Stimulated activated CD8-positive, alpha-beta memory T cell treated with anti-CD3 and anti-CD28 coated beads, Interleukin-15, amount 100 ng/mL, for 24 hours (primary cell): ENCODE results near the gene FAM236D.
"Not testable (repeated sequence)": the region's sequence is repeated elsewhere in the genome, so short reads cannot be mapped to it uniquely, and the experiment has no call there.

Experiments used
- DNase-seq: peaks from one replicate; pipeline ENCODE4 v3.0.0-alpha.2; 2020; ENCODE audit warnings: low read depth

The FAM236D gene

GRCh38 chrX:72808110-72808509 lies at the start of gene FAM236D:
Gene FAM236D, minus strand, starts transcription at chrX:72808210. Its CDS starts 100 bp downstream, at chrX:72808110.
- not testable (repeated sequence) for DNase-seq

GRCh38 chrX:72837532-72837931 lies 29.5 kb upstream of the FAM236D start:
- not testable (repeated sequence) for DNase-seq

GRCh38 chrX:72830701-72831100 lies 22.7 kb upstream of the FAM236D start:
- not testable (repeated sequence) for DNase-seq

GRCh38 chrX:72790390-72790789 lies 17.6 kb downstream of the FAM236D start:
- DNase-seq, result not testable (repeated sequence)

- not testable (repeated sequence) for DNase-seq
These were observed 19.9 kb downstream of the FAM236D start for GRCh38 chrX:72788142-72788541.

GRCh38 chrX:72783964-72784363 lies 24.0 kb downstream of the FAM236D start:
- DNase-seq, result not testable (repeated sequence)

- DNase-seq, result not testable (repeated sequence)
These were observed 24.6 kb downstream of the FAM236D start for GRCh38 chrX:72783365-72783936.

GRCh38 chrX:72782560-72782959 lies 25.4 kb downstream of the FAM236D start, which contains the start of gene FAM236B:
Gene FAM236B, minus strand, starts transcription at chrX:72782660. Its CDS starts 100 bp downstream, at chrX:72782560.
- not testable (repeated sequence) for DNase-seq

GRCh38 chrX:72778146-72778545 lies 29.9 kb downstream of the FAM236D start:
- not testable (repeated sequence) for DNase-seq

- not testable (repeated sequence) for DNase-seq
These were observed 30.6 kb downstream of the FAM236D start for GRCh38 chrX:72777467-72777790.

- DNase-seq, result not testable (repeated sequence)
These were observed 31.1 kb downstream of the FAM236D start, which contains the start of gene DMRTC1B for GRCh38 chrX:72776653-72777466. Gene DMRTC1B, plus strand, starts transcription at chrX:72776890. Its CDS starts 68,246 bp downstream, at chrX:72845136.

GRCh38 chrX:72760454-72760853 lies 47.6 kb downstream of the FAM236D start:
- DNase-seq, result not testable (repeated sequence)
